Measurements from ENCODE around the gene PGR.

PGR gene

GRCh38 chr11:101138245-101138930 is 8.8 kb upstream of the PGR start:
- H3K27me3 ChIP-seq = no peaks in the 10 kb centered on the region
- no peaks in the 10 kb centered on the region for H3K4me1 ChIP-seq (ENCODE audit: control insufficient read depth in 1 of 2, insufficient read depth in 1 of 2, low read depth in 1 of 2, low read length in 1 of 2)
- no peaks in the 10 kb centered on the region for H3K36me3 ChIP-seq
- no peak overlapping the region for H3K27ac ChIP-seq
- H3K9me3 ChIP-seq = no peaks in the 10 kb centered on the region
- H3K4me3 ChIP-seq (ENCODE audit: low read depth in 1 of 2, low read length in 1 of 2) = no peak overlapping the region
- TF ChIP-seq CTCF (IDR thresholded peaks at IDR 0.05) = no peak

- TF ChIP-seq CTCF (IDR thresholded peaks at IDR 0.05) = no peak
- Histone ChIP-seq H3K4me3 (ENCODE audit: low read depth in 1 of 2, low read length in 1 of 2) (no peak overlapping the region), H3K27me3 (peaks cover 39% of the 10 kb centered on the region), H3K36me3 (no peaks in the 10 kb centered on the region), H3K4me1 (ENCODE audit: control insufficient read depth in 1 of 2, insufficient read depth in 1 of 2, low read depth in 1 of 2, low read length in 1 of 2) (no peaks in the 10 kb centered on the region), H3K27ac (no peak overlapping the region), H3K9me3 (no peaks in the 10 kb centered on the region)
Observed at GRCh38 chr11:101133190-101133589, 3.6 kb upstream of the PGR start.

GRCh38 chr11:101128571-101129202 is 926 bp downstream of the PGR start:
- Histone ChIP-seq H3K4me1 (ENCODE audit: control insufficient read depth in 1 of 2, insufficient read depth in 1 of 2, low read depth in 1 of 2, low read length in 1 of 2) (no peaks in the 10 kb centered on the region), H3K36me3 (no peaks in the 10 kb centered on the region), H3K9me3 (no peaks in the 10 kb centered on the region), H3K4me3 (ENCODE audit: low read depth in 1 of 2, low read length in 1 of 2) (no peak overlapping the region), H3K27me3 (peaks cover 84% of the 10 kb centered on the region), H3K27ac (no peak overlapping the region)
- no peak for TF ChIP-seq CTCF (IDR thresholded peaks at IDR 0.05)

- H3K4me1 ChIP-seq (ENCODE audit: control insufficient read depth in 1 of 2, insufficient read depth in 1 of 2, low read depth in 1 of 2, low read length in 1 of 2) = no peaks in the 10 kb centered on the region
- no peak overlapping the region for H3K4me3 ChIP-seq (ENCODE audit: low read depth in 1 of 2, low read length in 1 of 2)
- peaks cover 85% of the 10 kb centered on the region for H3K27me3 ChIP-seq
- no peaks in the 10 kb centered on the region for H3K9me3 ChIP-seq
- TF ChIP-seq CTCF (IDR thresholded peaks at IDR 0.05) = no peak
- no peaks in the 10 kb centered on the region for H3K36me3 ChIP-seq
- H3K27ac ChIP-seq = no peak overlapping the region
Observed at GRCh38 chr11:101127699-101128570, 1.7 kb downstream of the PGR start.

DNA sequence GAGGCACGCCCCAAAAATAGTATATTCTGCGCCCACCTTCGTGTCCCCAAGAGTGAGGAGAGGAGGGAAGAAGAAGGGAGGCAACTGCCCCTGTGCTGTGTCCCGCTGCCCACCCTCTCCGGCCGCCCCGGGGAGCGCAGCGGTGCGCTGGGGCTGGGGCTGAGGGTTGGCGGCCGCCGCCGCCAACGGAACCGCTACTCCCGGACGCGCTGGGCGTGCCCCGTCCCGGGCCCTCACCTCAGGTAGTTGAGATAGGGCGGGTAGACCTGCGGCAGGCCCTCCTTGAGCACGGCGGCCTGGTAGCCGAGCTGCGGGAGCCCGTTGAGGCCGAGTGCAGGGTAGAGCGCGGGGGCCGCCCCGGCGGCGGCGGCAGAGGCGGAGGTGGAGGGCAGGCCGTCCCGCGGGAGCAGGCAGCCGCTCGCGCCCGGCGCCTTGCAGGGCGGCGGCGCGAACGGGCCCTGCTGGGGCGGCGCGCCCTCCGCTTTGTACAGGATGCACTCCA is 2.4 kb downstream of the PGR start:
- no peaks in the 10 kb centered on the region for H3K4me1 ChIP-seq (ENCODE audit: control insufficient read depth in 1 of 2, insufficient read depth in 1 of 2, low read depth in 1 of 2, low read length in 1 of 2)
- peaks cover 85% of the 10 kb centered on the region for H3K27me3 ChIP-seq
- H3K4me3 ChIP-seq (ENCODE audit: low read depth in 1 of 2, low read length in 1 of 2) = no peak overlapping the region

More for the DNA sequence above, 2.4 kb downstream of the PGR start:
- Histone ChIP-seq H3K9me3 (no peaks in the 10 kb centered on the region), H3K36me3 (no peaks in the 10 kb centered on the region), H3K27ac (no peak overlapping the region)
- no peak for TF ChIP-seq CTCF (IDR thresholded peaks at IDR 0.05)
